HepG2 (cell line): Measurements from ENCODE around the gene SLC16A5. TPM values are rescaled to one million over a fixed set of nuclear protein-coding genes. Genes with fewer than 3 reads are reported as not detected.

Experiments
- ADNP ChIP-seq: sonication (generic); formaldehyde crosslinking; IDR thresholded peaks from 2 replicates; pipeline ENCODE4 v1.4.0; 2020; ENCODE audit warnings: missing genetic modification reagents
- ARNT ChIP-seq: fragments of 450-650 bp; IDR thresholded peaks from 2 replicates; pipeline ENCODE4 v1.6.1; 2017
- FOXJ3 ChIP-seq: sonication (generic); formaldehyde crosslinking; IDR thresholded peaks from 2 replicates; pipeline ENCODE4 v1.4.0; 2020; ENCODE audit warnings: missing genetic modification reagents, mild to moderate bottlenecking, borderline replicate concordance
- GLI4 ChIP-seq: sonication (generic); formaldehyde crosslinking; IDR thresholded peaks from 2 replicates; pipeline ENCODE4 v1.5.1; 2020; ENCODE audit warnings: missing genetic modification reagents, mild to moderate bottlenecking, moderate library complexity, borderline replicate concordance
- MAZ ChIP-seq, 2 experiments: sonication (generic) in 1 of 2; formaldehyde crosslinking in 1 of 2; IDR thresholded peaks; 2 replicates each; pipeline versions ENCODE4 v1.5.0 to v1.6.1; 2012 to 2020; ENCODE audit warnings: low read depth in 2 of 2, mild to moderate bottlenecking in 2 of 2, borderline replicate concordance in 1 of 2, improper control_type of control experiment in 1 of 2, low read length in 1 of 2, missing genetic modification reagents in 1 of 2, moderate library complexity in 1 of 2
- MEF2D ChIP-seq: sonication (generic); formaldehyde crosslinking; IDR thresholded peaks from 2 replicates; pipeline ENCODE4 v1.5.1; 2020; ENCODE audit warnings: mild to moderate bottlenecking, missing genetic modification reagents
- MIER2 ChIP-seq: IDR thresholded peaks from 2 replicates; pipeline ENCODE4 v1.6.1; 2016; ENCODE audit warnings: missing biosample characterization, missing genetic modification reagents
- ZBTB1 ChIP-seq: sonication (generic); formaldehyde crosslinking; IDR thresholded peaks from 2 replicates; pipeline ENCODE4 v1.4.0; 2020; ENCODE audit warnings: missing genetic modification reagents, borderline replicate concordance
- ZNF224 ChIP-seq: sonication (generic); formaldehyde crosslinking; IDR thresholded peaks from 2 replicates; pipeline ENCODE4 v1.5.0; 2020; ENCODE audit warnings: mild to moderate bottlenecking, missing genetic modification reagents
- ZNF766 ChIP-seq: sonication (generic); formaldehyde crosslinking; IDR thresholded peaks from 2 replicates; pipeline ENCODE4 v1.5.0; 2020; ENCODE audit warnings: missing genetic modification reagents, borderline replicate concordance
- polyA plus RNA-seq, 8 experiments: library from polyadenylated mRNA; depleted of rRNA in 3 of 8; stranded (reverse) in 7 of 8; unstranded in 1 of 8; fragments of >200 nt; fragmentation: Illumina TruSeq in 4 of 8; extraction: Trizol in 4 of 8; gene quantifications; 2 replicates each; pipeline versions ENCODE4 v1.2.1 to v1.2.3, GENCODE V29; 2011 to 2016; ENCODE audit warnings: low read depth in 4 of 8, missing spikeins in 1 of 8, mixed read lengths in 1 of 8; ENCODE audit not compliant: insufficient read depth in 1 of 8
- total RNA-seq, 5 experiments: library from RNA; depleted of rRNA; stranded (reverse); fragments of >200 nt; fragmentation: Illumina TruSeq; extraction: Trizol; gene quantifications; 2 replicates each; pipeline ENCODE4 v1.2.3, GENCODE V29; 2016; ENCODE audit warnings: low read depth in 1 of 5
- TF ChIP-seq, protein P1 (sequence below): IDR thresholded peaks from 2 replicates; pipeline ENCODE4 v1.6.1; 2012; ENCODE audit warnings: low read length, improper control_type of control experiment
- TF ChIP-seq, protein P2 (sequence below): sonication (generic); formaldehyde crosslinking; conservative IDR thresholded peaks from 2 replicates; pipeline ENCODE4 v1.8.0; 2022; ENCODE audit warnings: missing genetic modification reagents
- TF ChIP-seq, protein P3 (sequence below): sonication (generic); formaldehyde crosslinking; IDR thresholded peaks from 2 replicates; pipeline ENCODE4 v1.4.0; 2020; ENCODE audit warnings: missing genetic modification reagents, mild to moderate bottlenecking, borderline replicate concordance
- TF ChIP-seq, protein P4 (sequence below): sonication (generic); formaldehyde crosslinking; IDR thresholded peaks from 2 replicates; pipeline ENCODE4 v1.4.0; 2020; ENCODE audit warnings: mild to moderate bottlenecking, missing genetic modification reagents
- TF ChIP-seq, protein P5 (sequence below): sonication (generic); formaldehyde crosslinking; IDR thresholded peaks from 2 replicates; pipeline ENCODE4 v1.4.0; 2020; ENCODE audit warnings: mild to moderate bottlenecking, missing genetic modification reagents
- TF ChIP-seq, protein P6 (sequence below): sonication (generic); formaldehyde crosslinking; IDR thresholded peaks from 2 replicates; pipeline ENCODE4 v1.4.0; 2020; ENCODE audit warnings: low read depth, mild to moderate bottlenecking, missing genetic modification reagents

The SLC16A5 gene
- total and polyA plus RNA-seq, 2 of the 13 experiments (the other 11 are each of a cell fraction or from before 2014, with no cell fraction given): 0.69 to 5.6 TPM

DNA sequence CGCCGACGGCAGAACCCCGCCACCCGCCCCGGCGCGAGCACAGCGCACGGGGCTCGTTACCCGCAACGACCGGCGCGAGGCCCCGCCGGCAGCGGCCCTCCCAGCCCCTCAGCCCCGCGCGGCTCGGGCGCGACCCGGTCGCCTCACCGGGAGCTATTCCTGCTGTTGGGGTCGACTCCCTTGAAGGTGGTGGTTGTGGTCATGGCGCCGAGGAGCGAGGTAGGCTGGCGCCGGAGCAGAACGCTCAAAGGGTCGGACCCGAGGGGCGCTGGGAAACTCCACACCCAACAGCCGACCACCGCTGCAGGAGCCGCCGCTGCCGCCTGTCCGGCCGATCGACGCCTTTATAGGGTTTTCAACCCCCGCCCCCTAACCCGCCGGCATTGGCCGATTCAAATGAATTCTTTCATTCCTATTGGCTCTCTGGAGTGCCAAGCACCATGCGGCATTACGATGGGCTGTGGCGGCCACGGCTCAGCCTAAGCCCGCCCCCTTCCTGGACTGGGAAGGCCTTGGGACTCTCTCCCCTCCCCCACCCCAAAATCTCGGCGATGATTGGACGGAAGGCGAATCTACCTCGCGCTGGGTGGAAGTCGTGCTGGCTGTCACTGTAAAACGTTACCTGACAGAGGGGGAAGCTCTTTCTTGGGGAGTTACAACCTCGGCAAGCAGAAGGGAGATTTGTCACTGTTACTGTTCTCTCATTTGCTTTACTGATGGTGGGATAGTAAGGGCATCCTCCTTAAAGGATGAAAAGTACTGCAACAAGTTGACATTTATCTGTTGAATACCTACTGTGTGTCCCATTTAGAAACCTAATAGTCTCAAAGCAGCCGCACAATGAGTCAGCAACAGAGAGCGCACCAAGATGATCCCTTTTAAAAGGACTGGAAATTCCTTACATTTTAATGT is 66.7 kb downstream of the SLC16A5 start, which contains the start of gene JPT1 (continued):
- TF ChIP-seq MAZ (IDR thresholded peaks at IDR 0.05; ENCODE audit: borderline replicate concordance, low read depth, low read length) (peak; percentile 65; the same call in 1 of the 2 replicates), MAZ (CRISPR knock-in tag; IDR thresholded peaks at IDR 0.05; ENCODE audit: low read depth) (peak; percentile 89), ZNF766 (CRISPR knock-in tag) (no peak), ADNP (CRISPR knock-in tag) (no peak), MEF2D (CRISPR knock-in tag) (peak; percentile 57), ZNF224 (peak; percentile 94), FOXJ3 (no peak; the same call in 1 of the 2 replicates), MIER2 (no peak), ARNT (no peak), GLI4 (CRISPR knock-in tag) (peak; percentile 87; the same call in 1 of the 2 replicates), ZBTB1 (CRISPR knock-in tag) (no peak; the same call in 1 of the 2 replicates)
- TF ChIP-seq, protein P1, sequence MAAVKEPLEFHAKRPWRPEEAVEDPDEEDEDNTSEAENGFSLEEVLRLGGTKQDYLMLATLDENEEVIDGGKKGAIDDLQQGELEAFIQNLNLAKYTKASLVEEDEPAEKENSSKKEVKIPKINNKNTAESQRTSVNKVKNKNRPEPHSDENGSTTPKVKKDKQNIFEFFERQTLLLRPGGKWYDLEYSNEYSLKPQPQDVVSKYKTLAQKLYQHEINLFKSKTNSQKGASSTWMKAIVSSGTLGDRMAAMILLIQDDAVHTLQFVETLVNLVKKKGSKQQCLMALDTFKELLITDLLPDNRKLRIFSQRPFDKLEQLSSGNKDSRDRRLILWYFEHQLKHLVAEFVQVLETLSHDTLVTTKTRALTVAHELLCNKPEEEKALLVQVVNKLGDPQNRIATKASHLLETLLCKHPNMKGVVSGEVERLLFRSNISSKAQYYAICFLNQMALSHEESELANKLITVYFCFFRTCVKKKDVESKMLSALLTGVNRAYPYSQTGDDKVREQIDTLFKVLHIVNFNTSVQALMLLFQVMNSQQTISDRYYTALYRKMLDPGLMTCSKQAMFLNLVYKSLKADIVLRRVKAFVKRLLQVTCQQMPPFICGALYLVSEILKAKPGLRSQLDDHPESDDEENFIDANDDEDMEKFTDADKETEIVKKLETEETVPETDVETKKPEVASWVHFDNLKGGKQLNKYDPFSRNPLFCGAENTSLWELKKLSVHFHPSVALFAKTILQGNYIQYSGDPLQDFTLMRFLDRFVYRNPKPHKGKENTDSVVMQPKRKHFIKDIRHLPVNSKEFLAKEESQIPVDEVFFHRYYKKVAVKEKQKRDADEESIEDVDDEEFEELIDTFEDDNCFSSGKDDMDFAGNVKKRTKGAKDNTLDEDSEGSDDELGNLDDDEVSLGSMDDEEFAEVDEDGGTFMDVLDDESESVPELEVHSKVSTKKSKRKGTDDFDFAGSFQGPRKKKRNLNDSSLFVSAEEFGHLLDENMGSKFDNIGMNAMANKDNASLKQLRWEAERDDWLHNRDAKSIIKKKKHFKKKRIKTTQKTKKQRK: peak; percentile 55; the same call in 1 of the 2 replicates
- TF ChIP-seq, protein P2, sequence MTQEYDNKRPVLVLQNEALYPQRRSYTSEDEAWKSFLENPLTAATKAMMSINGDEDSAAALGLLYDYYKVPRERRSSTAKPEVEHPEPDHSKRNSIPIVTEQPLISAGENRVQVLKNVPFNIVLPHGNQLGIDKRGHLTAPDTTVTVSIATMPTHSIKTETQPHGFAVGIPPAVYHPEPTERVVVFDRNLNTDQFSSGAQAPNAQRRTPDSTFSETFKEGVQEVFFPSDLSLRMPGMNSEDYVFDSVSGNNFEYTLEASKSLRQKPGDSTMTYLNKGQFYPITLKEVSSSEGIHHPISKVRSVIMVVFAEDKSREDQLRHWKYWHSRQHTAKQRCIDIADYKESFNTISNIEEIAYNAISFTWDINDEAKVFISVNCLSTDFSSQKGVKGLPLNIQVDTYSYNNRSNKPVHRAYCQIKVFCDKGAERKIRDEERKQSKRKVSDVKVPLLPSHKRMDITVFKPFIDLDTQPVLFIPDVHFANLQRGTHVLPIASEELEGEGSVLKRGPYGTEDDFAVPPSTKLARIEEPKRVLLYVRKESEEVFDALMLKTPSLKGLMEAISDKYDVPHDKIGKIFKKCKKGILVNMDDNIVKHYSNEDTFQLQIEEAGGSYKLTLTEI (CRISPR knock-in tag): no peak
- TF ChIP-seq, protein P3, sequence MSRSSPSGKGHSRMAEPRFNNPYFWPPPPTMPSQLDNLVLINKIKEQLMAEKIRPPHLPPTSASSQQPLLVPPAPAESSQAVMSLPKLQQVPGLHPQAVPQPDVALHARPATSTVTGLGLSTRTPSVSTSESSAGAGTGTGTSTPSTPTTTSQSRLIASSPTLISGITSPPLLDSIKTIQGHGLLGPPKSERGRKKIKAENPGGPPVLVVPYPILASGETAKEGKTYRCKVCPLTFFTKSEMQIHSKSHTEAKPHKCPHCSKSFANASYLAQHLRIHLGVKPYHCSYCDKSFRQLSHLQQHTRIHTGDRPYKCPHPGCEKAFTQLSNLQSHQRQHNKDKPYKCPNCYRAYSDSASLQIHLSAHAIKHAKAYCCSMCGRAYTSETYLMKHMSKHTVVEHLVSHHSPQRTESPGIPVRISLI (CRISPR knock-in tag): no peak
- TF ChIP-seq, protein P4, sequence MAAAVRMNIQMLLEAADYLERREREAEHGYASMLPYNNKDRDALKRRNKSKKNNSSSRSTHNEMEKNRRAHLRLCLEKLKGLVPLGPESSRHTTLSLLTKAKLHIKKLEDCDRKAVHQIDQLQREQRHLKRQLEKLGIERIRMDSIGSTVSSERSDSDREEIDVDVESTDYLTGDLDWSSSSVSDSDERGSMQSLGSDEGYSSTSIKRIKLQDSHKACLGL (CRISPR knock-in tag): peak; percentile 88; the same call in 1 of the 2 replicates
- TF ChIP-seq, protein P5, sequence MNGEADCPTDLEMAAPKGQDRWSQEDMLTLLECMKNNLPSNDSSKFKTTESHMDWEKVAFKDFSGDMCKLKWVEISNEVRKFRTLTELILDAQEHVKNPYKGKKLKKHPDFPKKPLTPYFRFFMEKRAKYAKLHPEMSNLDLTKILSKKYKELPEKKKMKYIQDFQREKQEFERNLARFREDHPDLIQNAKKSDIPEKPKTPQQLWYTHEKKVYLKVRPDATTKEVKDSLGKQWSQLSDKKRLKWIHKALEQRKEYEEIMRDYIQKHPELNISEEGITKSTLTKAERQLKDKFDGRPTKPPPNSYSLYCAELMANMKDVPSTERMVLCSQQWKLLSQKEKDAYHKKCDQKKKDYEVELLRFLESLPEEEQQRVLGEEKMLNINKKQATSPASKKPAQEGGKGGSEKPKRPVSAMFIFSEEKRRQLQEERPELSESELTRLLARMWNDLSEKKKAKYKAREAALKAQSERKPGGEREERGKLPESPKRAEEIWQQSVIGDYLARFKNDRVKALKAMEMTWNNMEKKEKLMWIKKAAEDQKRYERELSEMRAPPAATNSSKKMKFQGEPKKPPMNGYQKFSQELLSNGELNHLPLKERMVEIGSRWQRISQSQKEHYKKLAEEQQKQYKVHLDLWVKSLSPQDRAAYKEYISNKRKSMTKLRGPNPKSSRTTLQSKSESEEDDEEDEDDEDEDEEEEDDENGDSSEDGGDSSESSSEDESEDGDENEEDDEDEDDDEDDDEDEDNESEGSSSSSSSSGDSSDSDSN (CRISPR knock-in tag): peak; percentile 96
- TF ChIP-seq, protein P6, sequence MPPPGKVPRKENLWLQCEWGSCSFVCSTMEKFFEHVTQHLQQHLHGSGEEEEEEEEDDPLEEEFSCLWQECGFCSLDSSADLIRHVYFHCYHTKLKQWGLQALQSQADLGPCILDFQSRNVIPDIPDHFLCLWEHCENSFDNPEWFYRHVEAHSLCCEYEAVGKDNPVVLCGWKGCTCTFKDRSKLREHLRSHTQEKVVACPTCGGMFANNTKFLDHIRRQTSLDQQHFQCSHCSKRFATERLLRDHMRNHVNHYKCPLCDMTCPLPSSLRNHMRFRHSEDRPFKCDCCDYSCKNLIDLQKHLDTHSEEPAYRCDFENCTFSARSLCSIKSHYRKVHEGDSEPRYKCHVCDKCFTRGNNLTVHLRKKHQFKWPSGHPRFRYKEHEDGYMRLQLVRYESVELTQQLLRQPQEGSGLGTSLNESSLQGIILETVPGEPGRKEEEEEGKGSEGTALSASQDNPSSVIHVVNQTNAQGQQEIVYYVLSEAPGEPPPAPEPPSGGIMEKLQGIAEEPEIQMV: no peak; the same call in 1 of the 2 replicates
